ENCODE data around the gene NFKBIE.

NFKBIE gene

GRCh38 chr6:44289726-44290260, 24.4 kb upstream of the NFKBIE start:
- DNase-seq = no peak
- no peak for ATAC-seq (replicated peaks)
- Mint-ChIP-seq H3K4me1 (ENCODE audit: low read depth in 2 of 2) (no peaks in the 10 kb centered on the region), H3K27me3 (peaks cover 83 to 91% of the 10 kb centered on the region in 2 donors), H3K27ac (no peak overlapping the region), H3K9me3 (no peaks in the 10 kb centered on the region), H3K36me3 (ENCODE audit: insufficient read depth) (peaks cover 4% of the 10 kb centered on the region), H3K4me3 (no peak overlapping the region)

- Mint-ChIP-seq H3K4me1 (ENCODE audit: low read depth in 2 of 2) (no peaks in the 10 kb centered on the region), H3K9me3 (no peaks in the 10 kb centered on the region), H3K4me3 (no peak overlapping the region), H3K27ac (no peak overlapping the region), H3K27me3 (peaks cover 78 to 80% of the 10 kb centered on the region in 2 donors), H3K36me3 (ENCODE audit: insufficient read depth) (no peaks in the 10 kb centered on the region)
- ATAC-seq (replicated peaks) (no peak), DNase-seq (no peak)
These were observed 21.4 kb upstream of the NFKBIE start for GRCh38 chr6:44286747-44287146.

GRCh38 chr6:44286285-44286565, 20.9 kb upstream of the NFKBIE start:
- Mint-ChIP-seq H3K27me3 (peaks cover 73 to 75% of the 10 kb centered on the region in 2 donors), H3K4me3 (no peak overlapping the region), H3K9me3 (no peaks in the 10 kb centered on the region), H3K27ac (no peak overlapping the region), H3K36me3 (ENCODE audit: insufficient read depth) (no peaks in the 10 kb centered on the region), H3K4me1 (ENCODE audit: low read depth in 2 of 2) (no peaks in the 10 kb centered on the region)
- no peak for DNase-seq
- no peak for ATAC-seq (replicated peaks)

- no peak for ATAC-seq (replicated peaks)
- peaks cover 68 to 73% of the 10 kb centered on the region in 2 donors for H3K27me3 Mint-ChIP-seq
- no peaks in the 10 kb centered on the region for H3K4me1 Mint-ChIP-seq (ENCODE audit: low read depth in 2 of 2)
- no peak overlapping the region for H3K4me3 Mint-ChIP-seq
- no peak overlapping the region for H3K27ac Mint-ChIP-seq
- H3K9me3 Mint-ChIP-seq = no peaks in the 10 kb centered on the region
- H3K36me3 Mint-ChIP-seq (ENCODE audit: insufficient read depth) = no peaks in the 10 kb centered on the region
- DNase-seq = no peak
These were observed 20.4 kb upstream of the NFKBIE start for GRCh38 chr6:44285552-44286284.

GRCh38 chr6:44284867-44285266, 19.5 kb upstream of the NFKBIE start:
- ATAC-seq (replicated peaks) (no peak), DNase-seq (no peak)
- Mint-ChIP-seq H3K36me3 (ENCODE audit: insufficient read depth) (no peaks in the 10 kb centered on the region), H3K27me3 (peaks cover 61 to 73% of the 10 kb centered on the region in 2 donors), H3K9me3 (no peaks in the 10 kb centered on the region), H3K4me3 (no peak overlapping the region), H3K4me1 (ENCODE audit: low read depth in 2 of 2) (no peaks in the 10 kb centered on the region), H3K27ac (no peak overlapping the region)

GRCh38 chr6:44284121-44284520, 18.8 kb upstream of the NFKBIE start:
- H3K36me3 Mint-ChIP-seq (ENCODE audit: insufficient read depth) = no peaks in the 10 kb centered on the region
- H3K9me3 Mint-ChIP-seq = no peaks in the 10 kb centered on the region
- no peak overlapping the region for H3K4me3 Mint-ChIP-seq
- ATAC-seq (replicated peaks) (no peak), DNase-seq (no peak)
- no peak overlapping the region for H3K27ac Mint-ChIP-seq
- no peaks in the 10 kb centered on the region for H3K4me1 Mint-ChIP-seq (ENCODE audit: low read depth in 2 of 2)
- peaks cover 62 to 74% of the 10 kb centered on the region in 2 donors for H3K27me3 Mint-ChIP-seq

- Mint-ChIP-seq H3K27ac (no peak overlapping the region), H3K4me1 (ENCODE audit: low read depth in 2 of 2) (peaks cover 0 to 3% of the 10 kb centered on the region in 2 donors)
- no peak for DNase-seq
These were observed 13.7 kb upstream of the NFKBIE start for GRCh38 chr6:44278774-44279697.

GRCh38 chr6:44278315-44278714, 13.0 kb upstream of the NFKBIE start:
- no peak for ATAC-seq (replicated peaks)
- H3K27me3 Mint-ChIP-seq = peaks cover 57 to 70% of the 10 kb centered on the region in 2 donors
- no peak for DNase-seq
- H3K36me3 Mint-ChIP-seq (ENCODE audit: insufficient read depth) = peaks cover 6% of the 10 kb centered on the region
- no peak overlapping the region for H3K27ac Mint-ChIP-seq
- H3K4me1 Mint-ChIP-seq (ENCODE audit: low read depth in 2 of 2) = peaks cover 0 to 3% of the 10 kb centered on the region in 2 donors
- H3K9me3 Mint-ChIP-seq = no peaks in the 10 kb centered on the region
- H3K4me3 Mint-ChIP-seq = no peak overlapping the region

More at GRCh38 chr6:44278774-44279697, 13.7 kb upstream of the NFKBIE start:
- H3K27me3 Mint-ChIP-seq = peaks cover 57 to 70% of the 10 kb centered on the region in 2 donors
- H3K9me3 Mint-ChIP-seq = no peaks in the 10 kb centered on the region
- no peak for ATAC-seq (replicated peaks)
- H3K4me3 Mint-ChIP-seq = no peak overlapping the region
- peaks cover 6% of the 10 kb centered on the region for H3K36me3 Mint-ChIP-seq (ENCODE audit: insufficient read depth)

- ATAC-seq (replicated peaks) = no peak
- Mint-ChIP-seq H3K36me3 (ENCODE audit: insufficient read depth) (peaks cover 6% of the 10 kb centered on the region), H3K27me3 (peaks cover 58 to 70% of the 10 kb centered on the region in 2 donors), H3K4me3 (no peak overlapping the region), H3K9me3 (no peaks in the 10 kb centered on the region), H3K27ac (no peak overlapping the region), H3K4me1 (ENCODE audit: low read depth in 2 of 2) (peaks cover 0 to 3% of the 10 kb centered on the region in 2 donors)
- no peak for DNase-seq
These were observed 12.4 kb upstream of the NFKBIE start for GRCh38 chr6:44277763-44278162.

GRCh38 chr6:44276667-44277640, 11.6 kb upstream of the NFKBIE start:
- Mint-ChIP-seq H3K4me3 (peak overlapping the region; percentile 18 to 50), H3K27ac (no peak overlapping the region), H3K27me3 (peaks cover 64 to 79% of the 10 kb centered on the region in 2 donors), H3K36me3 (ENCODE audit: insufficient read depth) (peaks cover 6% of the 10 kb centered on the region), H3K9me3 (no peaks in the 10 kb centered on the region), H3K4me1 (ENCODE audit: low read depth in 2 of 2) (peaks cover 0 to 3% of the 10 kb centered on the region in 2 donors)
- DNase-seq = no peak
- ATAC-seq (replicated peaks) = no peak

GRCh38 chr6:44275749-44276648, 10.6 kb upstream of the NFKBIE start:
- Mint-ChIP-seq H3K9me3 (no peaks in the 10 kb centered on the region), H3K27ac (no peak overlapping the region), H3K4me3 (no peak overlapping the region), H3K27me3 (peaks cover 71 to 88% of the 10 kb centered on the region in 2 donors), H3K36me3 (ENCODE audit: insufficient read depth) (peaks cover 6% of the 10 kb centered on the region), H3K4me1 (ENCODE audit: low read depth in 2 of 2) (peaks cover 4 to 5% of the 10 kb centered on the region in 2 donors)
- DNase-seq (no peak), ATAC-seq (replicated peaks) (peak; percentile 78)

GRCh38 chr6:44275271-44275748, 10.0 kb upstream of the NFKBIE start:
- H3K4me1 Mint-ChIP-seq (ENCODE audit: low read depth in 2 of 2) = peaks cover 4 to 5% of the 10 kb centered on the region in 2 donors
- H3K4me3 Mint-ChIP-seq = peak overlapping the region in 1 of 2 donors; percentile 51
- ATAC-seq (replicated peaks) (no peak), DNase-seq (no peak)
- H3K27ac Mint-ChIP-seq = no peak overlapping the region
- H3K27me3 Mint-ChIP-seq = peaks cover 72 to 84% of the 10 kb centered on the region in 2 donors
- no peaks in the 10 kb centered on the region for H3K9me3 Mint-ChIP-seq
- H3K36me3 Mint-ChIP-seq (ENCODE audit: insufficient read depth) = peaks cover 6% of the 10 kb centered on the region

Data from effector memory CD8-positive, alpha-beta T cell (primary cell).